ENCODE measurements around the gene RPS17.
"Not testable (repeated sequence)": the region's sequence is repeated elsewhere in the genome, so short reads cannot be mapped to it uniquely, and the experiment has no call there.

Gene RPS17

GRCh38 chr15:82531496-82532382 is 8.5 kb downstream of the RPS17 start:
- DNase-seq (ENCODE audit: low spot score in 2 of 2) (no peak), ATAC-seq (replicated peaks; ENCODE audit: extremely low read depth, poor library complexity, severe bottlenecking) (no peak)
- H3K27ac Mint-ChIP-seq (ENCODE audit: low read depth): peak overlapping the region; percentile 43
- H3K9me3 Mint-ChIP-seq: no peaks in the 10 kb centered on the region
- peaks cover 6% of the 10 kb centered on the region for H3K4me1 Mint-ChIP-seq
- peaks cover 22% of the 10 kb centered on the region for H3K36me3 Mint-ChIP-seq (ENCODE audit: insufficient read depth)
- no peaks in the 10 kb centered on the region for H3K27me3 Mint-ChIP-seq
- H3K4me3 Mint-ChIP-seq: no peak overlapping the region

DNA sequence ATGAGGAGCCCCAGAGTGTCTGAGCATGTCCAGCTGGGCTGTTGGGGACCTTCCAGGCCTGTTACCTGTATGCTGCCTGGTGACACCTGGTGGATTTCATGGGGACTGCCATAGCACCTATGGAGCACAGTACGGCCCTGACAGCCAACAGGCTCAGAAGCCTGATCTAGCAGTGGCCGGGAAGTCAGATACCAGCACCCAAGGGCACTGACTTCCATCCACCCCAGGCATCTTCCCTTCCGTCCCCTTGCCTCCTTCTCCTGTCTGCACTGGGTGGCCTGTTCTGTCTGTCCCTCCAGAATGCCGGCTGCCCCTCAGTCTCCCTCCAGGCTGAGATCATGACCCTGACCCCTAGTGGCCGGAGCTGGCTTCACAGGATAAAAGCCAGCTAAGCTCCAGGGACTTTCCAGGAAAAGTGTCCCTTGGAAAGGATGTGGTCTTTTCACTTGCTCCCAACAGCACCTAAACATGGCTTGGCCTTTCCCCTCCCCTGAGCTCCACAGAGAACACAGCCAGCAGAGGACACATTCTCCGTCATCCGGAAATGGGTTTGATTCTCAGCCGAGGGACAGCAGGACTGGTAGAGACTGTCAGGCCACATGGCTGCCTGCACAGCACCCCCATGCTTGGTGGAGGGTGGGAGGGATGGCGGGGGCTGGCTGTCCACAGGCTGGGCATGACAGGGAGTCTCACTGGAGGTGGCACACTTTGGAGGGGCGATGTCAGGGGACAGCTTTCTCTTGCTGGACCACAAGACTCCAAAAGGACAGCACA is 9.5 kb downstream of the RPS17 start:
- DNase-seq (ENCODE audit: low spot score in 2 of 2) (peak; percentile 52 to 62), ATAC-seq (replicated peaks; ENCODE audit: extremely low read depth, poor library complexity, severe bottlenecking) (peak; percentile 85)
- H3K36me3 Mint-ChIP-seq (ENCODE audit: insufficient read depth): peaks cover 14% of the 10 kb centered on the region
- H3K9me3 Mint-ChIP-seq: no peaks in the 10 kb centered on the region
- H3K27ac Mint-ChIP-seq (ENCODE audit: low read depth): peak overlapping the region; percentile 43
- H3K27me3 Mint-ChIP-seq: no peaks in the 10 kb centered on the region
- no peaks in the 10 kb centered on the region for H3K4me1 Mint-ChIP-seq
- peak overlapping the region; percentile 9 for H3K4me3 Mint-ChIP-seq

DNA sequence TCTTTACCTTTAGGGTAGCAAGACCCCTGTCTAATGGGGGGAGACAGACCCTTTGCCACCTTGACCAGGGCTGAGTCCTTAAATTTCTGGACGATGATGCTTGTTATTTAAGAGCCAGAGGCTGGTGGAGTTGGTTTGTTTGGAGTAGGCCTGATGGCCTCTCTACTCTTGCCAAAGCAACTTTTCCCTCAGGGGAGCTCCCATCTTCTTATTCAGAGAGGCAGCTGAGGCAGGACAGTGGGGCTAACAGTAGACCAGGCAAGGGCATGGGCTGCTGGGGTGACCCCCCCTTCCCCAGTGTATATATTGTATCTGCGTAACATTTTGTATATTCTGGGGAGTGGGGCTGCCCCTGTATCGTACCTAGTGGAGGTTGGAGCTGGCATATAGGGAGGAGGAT is 10.3 kb downstream of the RPS17 start:
- no peaks in the 10 kb centered on the region for H3K27me3 Mint-ChIP-seq
- no peak overlapping the region for H3K4me3 Mint-ChIP-seq
- peaks cover 10% of the 10 kb centered on the region for H3K36me3 Mint-ChIP-seq (ENCODE audit: insufficient read depth)
- no peaks in the 10 kb centered on the region for H3K9me3 Mint-ChIP-seq
- no peak overlapping the region for H3K27ac Mint-ChIP-seq (ENCODE audit: low read depth)
- H3K4me1 Mint-ChIP-seq: no peaks in the 10 kb centered on the region
- no peak for DNase-seq (ENCODE audit: low spot score in 2 of 2)
- ATAC-seq (replicated peaks; ENCODE audit: extremely low read depth, poor library complexity, severe bottlenecking): no peak

- not testable (repeated sequence) for H3K9me3 Mint-ChIP-seq; DNase-seq (ENCODE audit: low spot score in 2 of 2); ATAC-seq (replicated peaks; ENCODE audit: extremely low read depth, poor library complexity, severe bottlenecking); H3K36me3 Mint-ChIP-seq (ENCODE audit: insufficient read depth); H3K4me3 Mint-ChIP-seq; H3K27ac Mint-ChIP-seq (ENCODE audit: low read depth); H3K27me3 Mint-ChIP-seq; H3K4me1 Mint-ChIP-seq
Observed at GRCh38 chr15:82513587-82513986, 26.7 kb downstream of the RPS17 start.

DNA sequence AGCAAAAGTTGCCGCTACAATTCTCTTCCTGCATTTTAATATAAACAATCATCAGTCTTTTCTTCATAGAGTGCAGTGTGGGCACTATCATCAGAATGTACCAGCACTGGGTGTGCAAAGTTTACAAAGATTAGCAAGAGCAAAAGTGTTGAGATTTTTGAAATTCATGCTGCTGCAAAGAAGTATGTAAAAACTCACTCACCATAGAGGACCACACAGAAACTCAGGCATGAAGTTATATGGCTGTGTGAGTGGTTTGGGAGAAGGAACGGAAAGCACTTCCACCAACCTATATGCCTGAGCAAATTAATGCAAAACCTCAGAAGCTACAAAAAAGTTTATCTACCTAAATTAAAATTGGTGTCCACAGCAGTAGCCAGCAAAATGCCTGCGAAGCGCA is 32.6 kb downstream of the RPS17 start:
- not testable (repeated sequence) for H3K36me3 Mint-ChIP-seq (ENCODE audit: insufficient read depth); H3K9me3 Mint-ChIP-seq; H3K27me3 Mint-ChIP-seq; ATAC-seq (replicated peaks; ENCODE audit: extremely low read depth, poor library complexity, severe bottlenecking); H3K4me1 Mint-ChIP-seq; H3K4me3 Mint-ChIP-seq; H3K27ac Mint-ChIP-seq (ENCODE audit: low read depth); DNase-seq (ENCODE audit: low spot score in 2 of 2)

- H3K9me3 Mint-ChIP-seq; H3K36me3 Mint-ChIP-seq (ENCODE audit: insufficient read depth); DNase-seq (ENCODE audit: low spot score in 2 of 2); H3K27me3 Mint-ChIP-seq; H3K27ac Mint-ChIP-seq (ENCODE audit: low read depth); ATAC-seq (replicated peaks; ENCODE audit: extremely low read depth, poor library complexity, severe bottlenecking); H3K4me3 Mint-ChIP-seq; H3K4me1 Mint-ChIP-seq: not testable (repeated sequence)
Observed at GRCh38 chr15:82507087-82507486, 33.2 kb downstream of the RPS17 start.

DNA sequence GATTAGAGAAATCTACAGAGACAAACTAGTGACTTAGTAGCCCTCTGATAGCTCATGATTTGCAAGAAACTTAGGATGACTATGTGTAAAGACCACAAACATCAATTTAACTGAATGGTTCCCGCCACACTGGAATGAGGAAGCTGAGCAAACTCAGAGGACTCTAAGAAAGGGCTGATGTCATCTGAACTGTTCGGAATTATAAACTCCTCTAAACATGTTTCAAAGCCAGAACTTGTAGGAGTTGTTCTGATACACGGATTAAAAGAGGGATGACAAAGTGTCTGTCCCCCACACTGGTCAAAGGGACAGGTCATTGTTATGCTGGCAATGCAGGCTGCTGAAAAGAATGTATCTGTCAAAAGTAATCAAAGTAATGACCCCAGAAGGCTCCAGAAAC is 34.4 kb downstream of the RPS17 start:
- not testable (repeated sequence) for H3K4me1 Mint-ChIP-seq; DNase-seq (ENCODE audit: low spot score in 2 of 2); H3K9me3 Mint-ChIP-seq; H3K27me3 Mint-ChIP-seq; ATAC-seq (replicated peaks; ENCODE audit: extremely low read depth, poor library complexity, severe bottlenecking); H3K36me3 Mint-ChIP-seq (ENCODE audit: insufficient read depth); H3K4me3 Mint-ChIP-seq; H3K27ac Mint-ChIP-seq (ENCODE audit: low read depth)

DNA sequence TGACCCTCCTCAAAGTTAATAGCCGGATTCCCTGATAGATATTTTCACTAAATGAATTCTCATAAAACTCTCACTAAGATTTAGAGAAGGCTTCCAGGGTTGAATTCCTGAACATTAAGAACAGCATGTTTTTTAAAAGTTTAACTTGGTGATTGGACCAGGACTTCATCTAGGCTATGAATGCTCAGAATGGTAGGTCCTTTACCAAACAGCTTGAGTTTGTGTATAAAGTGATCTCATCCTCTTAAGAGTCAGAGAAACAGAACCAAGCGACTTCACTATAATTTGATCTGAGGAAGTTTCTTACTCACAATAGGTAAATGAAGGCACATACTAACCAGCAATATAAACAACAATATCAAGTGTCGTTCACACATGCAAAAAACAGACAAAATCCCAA is 36.2 kb downstream of the RPS17 start:
- not testable (repeated sequence) for ATAC-seq (replicated peaks; ENCODE audit: extremely low read depth, poor library complexity, severe bottlenecking); H3K9me3 Mint-ChIP-seq; H3K4me3 Mint-ChIP-seq; DNase-seq (ENCODE audit: low spot score in 2 of 2); H3K27ac Mint-ChIP-seq (ENCODE audit: low read depth); H3K4me1 Mint-ChIP-seq; H3K36me3 Mint-ChIP-seq (ENCODE audit: insufficient read depth); H3K27me3 Mint-ChIP-seq

GRCh38 chr15:82502700-82503339 is 37.4 kb downstream of the RPS17 start:
- DNase-seq (ENCODE audit: low spot score in 2 of 2); H3K27ac Mint-ChIP-seq (ENCODE audit: low read depth); H3K36me3 Mint-ChIP-seq (ENCODE audit: insufficient read depth); H3K4me1 Mint-ChIP-seq; H3K4me3 Mint-ChIP-seq; H3K9me3 Mint-ChIP-seq; H3K27me3 Mint-ChIP-seq: not testable (repeated sequence)
- ATAC-seq (replicated peaks; ENCODE audit: extremely low read depth, poor library complexity, severe bottlenecking): peak; percentile 75

DNA sequence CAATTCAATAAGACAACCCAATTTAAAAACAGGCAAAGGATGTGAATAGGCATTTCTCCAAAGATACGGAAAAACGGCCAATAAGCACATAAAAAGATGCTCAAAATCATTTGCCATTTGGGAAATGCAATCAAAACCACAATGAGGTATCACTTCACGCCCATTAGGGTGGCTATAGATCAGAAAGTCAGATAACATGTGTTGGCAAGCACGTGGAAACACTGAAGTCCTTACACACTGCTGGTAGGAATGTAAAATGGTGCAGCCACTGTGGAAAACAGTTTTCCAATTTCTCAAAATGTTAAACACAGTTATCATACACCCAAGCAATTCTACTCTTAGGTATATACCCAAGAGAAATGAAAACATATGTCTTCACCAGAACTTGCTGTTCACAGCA is 39.5 kb downstream of the RPS17 start:
- H3K27ac Mint-ChIP-seq (ENCODE audit: low read depth); H3K4me3 Mint-ChIP-seq; DNase-seq (ENCODE audit: low spot score in 2 of 2); ATAC-seq (replicated peaks; ENCODE audit: extremely low read depth, poor library complexity, severe bottlenecking); H3K27me3 Mint-ChIP-seq; H3K9me3 Mint-ChIP-seq; H3K4me1 Mint-ChIP-seq; H3K36me3 Mint-ChIP-seq (ENCODE audit: insufficient read depth): not testable (repeated sequence)

GRCh38 chr15:82497978-82498377 is 42.3 kb downstream of the RPS17 start:
- H3K4me1 Mint-ChIP-seq; H3K27me3 Mint-ChIP-seq; H3K9me3 Mint-ChIP-seq; H3K27ac Mint-ChIP-seq (ENCODE audit: low read depth); DNase-seq (ENCODE audit: low spot score in 2 of 2); ATAC-seq (replicated peaks; ENCODE audit: extremely low read depth, poor library complexity, severe bottlenecking); H3K4me3 Mint-ChIP-seq; H3K36me3 Mint-ChIP-seq (ENCODE audit: insufficient read depth): not testable (repeated sequence)

GRCh38 chr15:82488250-82488649 is 52.0 kb downstream of the RPS17 start:
- DNase-seq (ENCODE audit: low spot score in 2 of 2); H3K4me3 Mint-ChIP-seq; H3K27ac Mint-ChIP-seq (ENCODE audit: low read depth); H3K9me3 Mint-ChIP-seq; H3K27me3 Mint-ChIP-seq; H3K4me1 Mint-ChIP-seq; H3K36me3 Mint-ChIP-seq (ENCODE audit: insufficient read depth); ATAC-seq (replicated peaks; ENCODE audit: extremely low read depth, poor library complexity, severe bottlenecking): not testable (repeated sequence)
